GM19324 (cell line): ENCODE measurements around the gene SALL4.
"Not testable (repeated sequence)": the region's sequence is repeated elsewhere in the genome, so short reads cannot be mapped to it uniquely, and the experiment has no call there.

ENCODE experiments used
- ATAC-seq: cut with Tn5 transposase; IDR thresholded peaks from one replicate; pipeline ENCODE4 v1.9.1; 2021; ENCODE audit warnings: mild to moderate bottlenecking, moderate library complexity; ENCODE audit not compliant: unreplicated experiment, low FRiP score

SALL4 gene

GRCh38 chr20:51767867-51768758 is 34.2 kb downstream of the SALL4 start, which contains the start of gene ATP9A:
Gene ATP9A, minus strand, starts transcription at chr20:51768390. Its CDS starts 21 bp downstream, at chr20:51768369.
- no peak for ATAC-seq

- no peak for ATAC-seq
Measured at GRCh38 chr20:51766994-51767866, 35.1 kb downstream of the SALL4 start.

GRCh38 chr20:51765381-51765780 is 36.9 kb downstream of the SALL4 start:
- ATAC-seq = not testable (repeated sequence)

- ATAC-seq = no peak
Measured at GRCh38 chr20:51763965-51764602, 38.2 kb downstream of the SALL4 start.

DNA sequence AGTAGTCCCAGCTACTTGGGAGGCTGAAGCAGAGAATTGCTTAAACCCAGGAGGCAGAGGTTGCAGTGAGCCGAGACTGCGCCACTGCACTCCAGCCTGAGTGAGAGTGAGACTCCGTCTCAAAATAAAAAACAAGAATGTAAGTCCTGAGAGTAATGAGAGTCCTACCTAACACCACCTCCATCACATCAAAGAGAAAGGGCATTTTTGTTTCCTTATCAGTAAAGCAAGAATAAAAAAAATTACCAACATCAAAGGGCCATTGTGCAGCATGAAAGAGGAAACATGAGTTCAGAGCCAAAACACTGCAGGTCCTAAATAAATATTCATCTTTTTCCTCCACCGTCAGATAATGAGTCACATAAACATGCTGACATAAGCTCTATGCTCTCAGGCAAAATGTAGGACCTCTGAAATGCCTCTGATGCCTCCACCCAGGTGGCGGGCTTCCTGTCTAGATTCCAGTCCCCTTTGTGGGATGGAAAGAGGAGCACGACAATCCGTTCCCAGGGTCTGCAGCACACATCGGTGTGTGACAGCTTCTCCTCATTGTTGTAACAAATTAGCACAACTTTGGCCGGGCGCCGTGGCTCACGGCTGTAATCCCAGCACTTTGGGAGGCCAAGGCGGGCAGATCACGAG is 41.3 kb downstream of the SALL4 start:
- ATAC-seq = no peak

DNA sequence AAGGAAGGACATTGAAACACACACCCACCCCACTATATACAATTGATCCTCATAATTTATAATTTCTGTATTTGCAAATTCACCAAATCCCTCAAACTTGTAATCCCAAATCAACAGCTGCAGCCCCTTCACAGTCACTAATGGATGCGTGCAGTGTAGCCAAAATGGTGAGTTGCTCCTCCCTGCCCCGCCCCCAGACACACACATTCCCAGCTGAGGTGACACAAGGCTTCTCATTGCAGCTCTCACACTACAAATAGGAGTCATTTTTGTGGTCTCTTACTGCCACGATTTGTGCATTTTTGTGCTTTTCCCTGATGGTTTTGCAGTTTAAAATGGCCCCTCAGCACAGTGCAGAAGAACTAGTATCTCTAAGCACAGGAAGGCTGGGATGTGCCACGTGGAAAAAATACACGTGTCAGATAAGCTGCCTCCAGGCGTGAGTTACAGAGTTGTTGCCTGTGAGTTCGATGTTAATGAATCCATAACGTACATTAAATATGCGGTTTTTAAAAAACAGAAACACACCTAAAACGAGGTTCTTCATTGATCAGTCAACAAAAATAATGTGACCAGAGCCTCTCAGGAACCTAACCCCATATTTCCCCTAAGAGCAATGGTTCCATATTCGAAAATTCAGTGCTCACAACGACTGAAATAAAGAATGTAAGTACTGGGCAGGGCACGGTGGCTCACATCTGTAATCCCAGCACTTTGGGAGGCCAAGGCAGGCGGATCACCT is 42.4 kb downstream of the SALL4 start:
- ATAC-seq = no peak

DNA sequence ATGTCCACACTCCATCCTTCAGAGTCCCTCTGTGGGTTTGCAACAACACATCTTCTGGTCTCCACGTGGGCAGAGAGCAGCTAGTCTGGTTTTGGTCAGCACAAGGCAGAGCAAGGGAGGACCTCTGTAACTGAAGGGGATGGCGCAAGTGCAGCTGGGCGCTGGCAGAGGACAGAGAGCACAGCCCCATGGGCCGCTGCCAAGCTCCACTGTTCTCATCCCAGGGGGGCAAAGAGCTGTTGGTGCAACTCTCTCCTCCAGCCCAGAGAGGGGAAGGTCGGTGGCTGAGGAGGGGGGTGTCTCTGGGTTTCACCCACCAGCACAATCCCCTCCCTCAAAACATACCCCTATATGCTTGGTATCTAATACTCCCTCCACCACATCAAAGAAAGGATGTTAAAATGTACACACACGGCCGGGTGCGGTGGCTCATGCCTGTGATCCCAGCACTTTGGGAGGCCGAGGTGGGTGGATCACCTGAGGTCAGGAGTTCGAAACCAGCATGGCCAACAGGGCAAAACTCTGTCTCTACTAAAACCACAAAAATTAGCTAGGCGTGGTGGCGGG is 43.3 kb downstream of the SALL4 start:
- ATAC-seq = no peak

DNA sequence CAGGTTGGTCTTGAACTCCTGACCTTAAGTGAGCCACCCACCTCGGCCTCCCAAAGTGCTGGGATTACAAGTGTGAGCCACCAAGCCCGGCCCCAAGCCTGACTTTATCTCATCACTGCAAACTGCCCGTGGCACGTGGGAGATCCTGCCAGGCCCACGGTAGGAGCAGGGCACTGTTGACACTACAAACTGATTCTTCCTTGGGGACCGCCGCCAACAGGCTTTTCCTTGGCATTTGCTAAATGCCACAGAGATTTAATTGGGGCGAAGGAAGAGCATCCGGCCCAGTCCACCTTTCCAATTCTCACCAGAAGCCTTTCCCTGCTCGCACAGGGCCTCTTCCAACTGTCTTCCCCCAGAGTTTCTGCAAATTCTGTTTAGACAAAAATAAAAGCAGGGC is 45.1 kb downstream of the SALL4 start:
- ATAC-seq = no peak

- no peak for ATAC-seq
Measured at GRCh38 chr20:51756653-51757052, 45.7 kb downstream of the SALL4 start.

DNA sequence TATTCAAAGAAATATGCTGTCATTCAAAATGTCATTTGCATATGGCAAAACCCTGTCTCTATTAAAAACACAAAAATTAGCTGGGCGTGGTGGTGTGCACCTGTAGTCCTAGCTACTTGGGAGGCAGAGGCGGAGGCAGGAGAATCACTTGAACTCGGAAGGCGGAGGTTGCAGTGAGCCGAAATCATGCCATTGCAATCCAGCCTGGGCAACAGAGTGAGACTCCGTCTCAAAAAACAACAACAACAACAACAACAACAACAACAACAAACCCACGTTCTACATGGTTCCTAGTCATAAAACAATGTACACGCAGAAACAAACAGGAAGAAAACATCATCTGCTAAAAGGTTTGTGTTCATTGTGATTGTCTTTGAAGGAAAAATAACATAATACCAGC is 49.1 kb downstream of the SALL4 start:
- ATAC-seq = not testable (repeated sequence)

DNA sequence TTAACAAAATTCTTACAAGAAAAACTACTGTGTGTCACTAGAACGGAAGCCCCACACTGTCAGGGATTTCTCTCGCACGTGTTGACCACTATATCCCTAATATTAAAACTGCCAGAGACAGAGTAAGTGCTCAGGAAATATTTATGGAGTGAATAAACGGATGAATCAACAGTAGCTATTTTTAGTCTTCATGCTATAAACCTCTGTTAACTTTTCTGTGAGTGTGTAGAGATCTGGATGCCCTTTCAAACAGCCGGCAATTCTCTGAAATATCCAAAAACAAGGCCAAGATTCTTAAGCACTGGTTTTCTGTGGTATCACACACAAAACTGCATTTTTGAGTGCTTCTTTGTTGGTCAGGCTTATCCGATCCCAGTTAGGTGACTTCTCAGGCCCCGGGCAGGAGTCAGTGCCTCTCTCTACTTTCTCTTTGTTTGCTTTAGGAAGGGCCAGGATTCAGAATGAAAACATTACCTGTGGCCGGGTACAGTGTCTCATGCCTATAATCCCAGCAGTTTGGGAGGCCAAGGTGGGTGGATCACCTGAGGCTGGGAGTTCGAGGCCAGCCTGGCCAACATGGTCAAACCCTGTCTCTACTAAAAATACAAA is 49.9 kb downstream of the SALL4 start:
- ATAC-seq = no peak

- ATAC-seq = no peak
Measured at GRCh38 chr20:51750770-51751388, 51.4 kb downstream of the SALL4 start.

DNA sequence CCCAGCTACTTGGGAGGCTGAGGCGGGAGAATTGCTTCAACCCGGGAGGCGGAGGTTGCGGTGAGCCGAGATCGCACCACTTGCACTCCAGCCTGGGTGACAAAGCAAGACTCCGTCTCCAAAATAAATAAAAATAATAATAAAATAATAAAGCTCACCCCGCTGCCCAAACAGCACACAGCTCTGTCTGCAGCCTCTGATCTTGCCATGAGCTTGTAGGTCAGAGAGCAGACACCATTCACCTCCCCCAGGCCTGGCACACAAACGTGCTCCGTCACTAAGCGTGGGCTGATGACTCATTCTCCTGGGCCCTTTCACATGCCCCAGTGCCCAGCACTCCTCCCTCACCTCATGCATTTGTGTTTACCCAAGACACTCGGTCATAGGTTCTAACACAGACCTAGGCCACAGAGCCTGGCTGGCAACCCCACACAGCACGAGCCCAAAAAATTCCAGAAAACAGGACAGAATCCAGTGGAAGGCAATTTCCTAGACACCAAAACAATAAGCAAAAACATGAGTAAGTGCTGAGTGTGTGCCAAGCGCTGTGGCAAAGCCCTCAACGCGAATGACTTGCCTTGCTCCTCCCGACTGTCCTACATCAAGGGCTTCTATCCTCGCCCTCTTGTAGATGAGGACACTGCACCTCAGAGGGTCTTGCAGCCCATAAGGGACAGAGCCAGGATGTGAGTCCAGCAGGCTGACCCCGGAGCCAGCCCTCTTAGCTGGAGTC is 52.1 kb downstream of the SALL4 start:
- ATAC-seq = no peak

GRCh38 chr20:51749674-51750036 is 52.7 kb downstream of the SALL4 start:
- ATAC-seq = no peak

DNA sequence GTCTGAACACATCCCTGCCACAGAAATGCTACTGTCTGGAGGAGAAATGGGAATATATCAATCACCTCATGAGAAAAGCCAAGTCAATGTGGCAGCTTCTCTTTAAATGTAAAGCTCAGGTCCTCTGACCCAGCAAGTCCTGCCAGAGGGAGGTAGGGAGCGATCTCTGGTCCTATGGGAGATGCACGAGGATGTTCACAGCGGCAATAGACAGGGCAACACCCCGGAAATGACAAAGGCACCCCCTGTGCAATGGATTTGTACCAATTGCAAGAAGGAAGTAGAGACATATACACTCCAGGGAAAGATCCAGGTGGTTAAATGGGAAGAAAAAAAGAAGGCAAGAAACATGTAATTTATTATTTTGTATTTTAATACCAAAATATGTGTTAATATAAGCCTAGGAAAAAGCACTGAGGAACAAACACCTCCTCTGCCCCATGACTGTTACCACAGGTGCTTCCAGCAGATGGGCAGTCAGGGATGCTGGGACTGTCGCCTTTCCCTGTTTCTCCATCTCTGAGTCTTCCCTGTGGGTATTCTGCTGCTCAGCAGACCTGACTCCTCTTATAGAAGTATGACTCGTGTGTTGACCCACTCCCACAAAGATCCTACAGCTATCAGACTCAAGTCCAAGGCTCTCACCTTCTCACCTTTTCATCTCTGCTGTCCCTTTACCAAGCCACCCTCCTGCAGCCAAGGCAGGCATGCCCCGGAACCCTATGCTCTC is 55.0 kb downstream of the SALL4 start:
- ATAC-seq = no peak

DNA sequence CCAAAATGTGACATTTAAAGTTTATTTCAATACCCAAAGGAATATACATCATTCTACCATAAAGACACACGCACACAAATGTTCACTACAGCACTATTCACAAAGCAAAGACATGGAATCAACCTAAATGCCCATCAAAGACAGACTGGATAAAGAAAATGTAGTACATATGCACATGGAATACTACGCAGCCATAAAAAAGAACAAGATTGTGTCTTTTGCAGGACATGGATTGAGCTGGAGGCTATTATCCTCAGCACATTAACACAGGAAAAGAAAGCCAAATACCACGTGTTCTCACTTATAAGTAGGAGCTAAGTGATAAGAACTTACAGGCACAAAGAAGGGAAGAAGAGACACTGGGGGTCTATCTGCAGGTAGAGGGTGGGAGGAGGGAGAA is 56.5 kb downstream of the SALL4 start:
- no peak for ATAC-seq

GRCh38 chr20:51740838-51741237 is 61.5 kb downstream of the SALL4 start:
- no peak for ATAC-seq
